Upper lobe of left lung (tissue), 6 donors: Measurements from ENCODE around the gene ALLC. TPM values are rescaled to one million over a fixed set of nuclear protein-coding genes. Genes with fewer than 3 reads are reported as not detected.

ENCODE experiments used
- ATAC-seq, 2 donors: fragments of 200-7000 bp; cut with Tn5 transposase; one replicate each; pipeline ENCODE4 v1.9.1; 2022; ENCODE audit warnings: mild to moderate bottlenecking in 2 of 2, moderate library complexity in 2 of 2; ENCODE audit not compliant: low FRiP score in 2 of 2
- DNase-seq, 2 donors: peaks; one replicate each; pipeline ENCODE4 v3.0.0-alpha.2; 2019 to 2020
- H3K27ac ChIP-seq, 4 donors: fragments of 200-600 bp; sonication (generic); one replicate each; pipeline ENCODE4 v1.5.1; 2016 to 2019
- H3K27me3 ChIP-seq, 4 donors: fragments of 200-600 bp; sonication (generic); one replicate each; pipeline ENCODE4 v1.5.1; 2017 to 2019
- H3K36me3 ChIP-seq, 4 donors: fragments of 200-600 bp; sonication (generic); one replicate each; pipeline ENCODE4 v1.5.1; 2016 to 2019
- H3K4me1 ChIP-seq, 4 donors: fragments of 200-600 bp; sonication (generic); one replicate each; pipeline ENCODE4 v1.5.1; 2018 to 2019
- H3K4me3 ChIP-seq, 4 donors: fragments of 200-600 bp; sonication (generic); one replicate each; pipeline ENCODE4 v1.5.1; 2017 to 2019; ENCODE audit warnings: mild to moderate bottlenecking in 2 of 4, moderate library complexity in 1 of 4
- H3K9me3 ChIP-seq, 4 donors: fragments of 200-600 bp; sonication (generic); one replicate each; pipeline ENCODE4 v1.5.1; 2018 to 2019
- CTCF ChIP-seq, 6 experiments: fragments of 450-650 bp in 4 of 6; fragments of 200-600 bp in 2 of 6; sonication (generic) in 2 of 6; IDR thresholded peaks; one replicate each; pipeline ENCODE4 v1.5.1; 2016 to 2019; ENCODE audit warnings: antibody characterized with exemption in 6 of 6
- EP300 ChIP-seq, 4 donors: sonication (generic); formaldehyde crosslinking; IDR thresholded peaks; one replicate each; pipeline ENCODE4 v1.5.1; 2017; ENCODE audit warnings: antibody characterized with exemption in 4 of 4, control low read depth in 2 of 4
- POLR2A ChIP-seq, 4 donors: fragments of 450-650 bp; IDR thresholded peaks; one replicate each; pipeline ENCODE4 v1.5.1; 2016 to 2017; ENCODE audit warnings: antibody characterized with exemption in 4 of 4, mild to moderate bottlenecking in 2 of 4
- POLR2AphosphoS5 ChIP-seq, 2 donors: sonication (generic); formaldehyde crosslinking; IDR thresholded peaks; one replicate each; pipeline ENCODE4 v1.5.1; 2017; ENCODE audit warnings: antibody characterized with exemption in 2 of 2
- WGBS, 2 donors: methylation state at CpG; one replicate each; pipeline ENCODE4 v1.1.5; 2017 to 2018; 5-methylcytosine and 5-hydroxymethylcytosine counted together
- total RNA-seq, 6 donors: library from RNA; depleted of rRNA in 4 of 6; stranded (reverse); fragments of >200 nt in 4 of 6; gene quantifications; one replicate each; pipeline versions ENCODE4 v1.1.0 to v1.2.1, GENCODE V29; 2016 to 2021
- donor health status: DM: no; HTN: no; CAD: no; lungs with moderate emphysema.
- donor health status: DM: no; HTN: yes; CAD: no; lungs with severe emphysema.

ALLC gene
- total RNA-seq, 6 donors from 2014 or later = not detected

- ATAC-seq = no peak
- DNase-seq = no peak
- H3K36me3 ChIP-seq = no peaks in the 10 kb centered on the region
- no peak overlapping the region for H3K4me3 ChIP-seq
- peaks cover 0 to 3% (median 0%) of the 10 kb centered on the region in 4 donors for H3K4me1 ChIP-seq
- no peaks in the 10 kb centered on the region for H3K27me3 ChIP-seq
- TF ChIP-seq EP300 (IDR thresholded peaks at IDR 0.05) (no peak), CTCF (IDR thresholded peaks at IDR 0.05) (no peak)
- no peak overlapping the region for H3K27ac ChIP-seq
- no peaks in the 10 kb centered on the region for H3K9me3 ChIP-seq
- 82 to 88% methylated on average over 2 of the region's 2 CpGs for WGBS, 2 donors
These were observed 21.2 kb downstream of the ALLC start for GRCh38 chr2:3679180-3679579.

- no peaks in the 10 kb centered on the region for H3K9me3 ChIP-seq
- no peak for DNase-seq
- H3K4me3 ChIP-seq = no peak overlapping the region
- no peaks in the 10 kb centered on the region for H3K27me3 ChIP-seq
- no peak for ATAC-seq
- peaks cover 0 to 3% (median 0%) of the 10 kb centered on the region in 4 donors for H3K4me1 ChIP-seq
- WGBS, 2 donors = 88 to 89% methylated on average over 21 to 23 of the region's 23 CpGs
- no peak overlapping the region for H3K27ac ChIP-seq
- TF ChIP-seq CTCF (IDR thresholded peaks at IDR 0.05) (no peak), POLR2A (IDR thresholded peaks at IDR 0.05) (no peak), POLR2AphosphoS5 (IDR thresholded peaks at IDR 0.05) (no peak), EP300 (IDR thresholded peaks at IDR 0.05) (no peak)
- H3K36me3 ChIP-seq = no peaks in the 10 kb centered on the region
These were observed 21.8 kb downstream of the ALLC start for GRCh38 chr2:3679616-3680393.

GRCh38 chr2:3680548-3681345 lies 22.7 kb downstream of the ALLC start:
- Histone ChIP-seq H3K9me3 (no peaks in the 10 kb centered on the region), H3K36me3 (no peaks in the 10 kb centered on the region), H3K4me3 (no peak overlapping the region), H3K27ac (no peak overlapping the region), H3K4me1 (peaks cover 0 to 3% (median 0%) of the 10 kb centered on the region in 4 donors), H3K27me3 (no peaks in the 10 kb centered on the region)
- ATAC-seq (no peak), DNase-seq (no peak)
- no peak for TF ChIP-seq CTCF (IDR thresholded peaks at IDR 0.05)
- TF ChIP-seq POLR2AphosphoS5 (IDR thresholded peaks at IDR 0.05) = no peak
- no peak for TF ChIP-seq EP300 (IDR thresholded peaks at IDR 0.05)
- TF ChIP-seq POLR2A (IDR thresholded peaks at IDR 0.05) = no peak
- 91 to 92% methylated on average over 18 of the region's 18 CpGs for WGBS, 2 donors

GRCh38 chr2:3681625-3682024 lies 23.6 kb downstream of the ALLC start:
- no peaks in the 10 kb centered on the region for H3K9me3 ChIP-seq
- H3K27ac ChIP-seq = no peak overlapping the region
- H3K27me3 ChIP-seq = no peaks in the 10 kb centered on the region
- WGBS, 2 donors = 92 to 93% methylated on average over 5 of the region's 5 CpGs
- no peak overlapping the region for H3K4me3 ChIP-seq
- peaks cover 0 to 3% (median 0%) of the 10 kb centered on the region in 4 donors for H3K4me1 ChIP-seq
- TF ChIP-seq POLR2A (IDR thresholded peaks at IDR 0.05) (no peak), EP300 (IDR thresholded peaks at IDR 0.05) (no peak), POLR2AphosphoS5 (IDR thresholded peaks at IDR 0.05) (no peak), CTCF (IDR thresholded peaks at IDR 0.05) (no peak)
- ATAC-seq = no peak
- no peaks in the 10 kb centered on the region for H3K36me3 ChIP-seq
- no peak for DNase-seq
